Measurements from ENCODE around the gene YWHAE.

- TF ChIP-seq CTCF (IDR thresholded peaks at IDR 0.05), result no peak
- no peak for TF ChIP-seq ZFX (IDR thresholded peaks at IDR 0.05; ENCODE audit: borderline replicate concordance)
Observed at GRCh38 chr17:1374431-1375177, 25.4 kb downstream of the YWHAE start.
